Stomach (tissue), 9 donors: ENCODE measurements around the gene RBM23. TPM values are rescaled to one million over a fixed set of nuclear protein-coding genes. Genes with fewer than 3 reads are reported as not detected.

Experiments
- DNase-seq, 2 donors: peaks; one replicate each; pipeline versions ENCODE4 v3.0.0 to v3.0.0-alpha.2; 2013 to 2019
- H3K27ac ChIP-seq, 5 donors: fragments of 200-600 bp in 4 of 5; sonication (generic) in 4 of 5; one replicate each; pipeline ENCODE4 v1.5.1; 2013 to 2019; ENCODE audit warnings: mild to moderate bottlenecking in 1 of 5, moderate library complexity in 1 of 5
- H3K27me3 ChIP-seq, 3 donors: fragments of 200-600 bp; sonication (generic); one replicate each; pipeline ENCODE4 v1.5.1; 2017 to 2019; ENCODE audit warnings: mixed run types in 1 of 3
- H3K36me3 ChIP-seq, 4 donors: fragments of 200-600 bp; sonication (generic); 1 replicate in 3 of 4; 2 replicates in 1 of 4; pipeline ENCODE4 v1.5.1; 2016 to 2019
- H3K4me1 ChIP-seq, 4 donors: fragments of 200-600 bp; sonication (generic); one replicate each; pipeline ENCODE4 v1.5.1; 2016 to 2019
- H3K4me3 ChIP-seq, 4 donors: fragments of 200-600 bp; sonication (generic) in 3 of 4; one replicate each; pipeline ENCODE4 v1.5.1; 2016 to 2019; ENCODE audit warnings: mild to moderate bottlenecking in 1 of 4
- H3K9me3 ChIP-seq, 4 donors: fragments of 200-600 bp; sonication (generic); one replicate each; pipeline ENCODE4 v1.5.1; 2016 to 2019
- CTCF ChIP-seq, 7 experiments: fragments of 450-650 bp in 4 of 7; fragments of 200-600 bp in 3 of 7; sonication (generic) in 3 of 7; IDR thresholded peaks; one replicate each; pipeline ENCODE4 v1.5.1; 2016 to 2019; ENCODE audit warnings: antibody characterized with exemption in 7 of 7, control low read depth in 2 of 7, mild to moderate bottlenecking in 1 of 7
- EP300 ChIP-seq: sonication (generic); formaldehyde crosslinking; IDR thresholded peaks from one replicate; pipeline ENCODE4 v1.6.1; 2017; ENCODE audit warnings: antibody characterized with exemption
- POLR2A ChIP-seq, 4 donors: fragments of 450-650 bp; IDR thresholded peaks; one replicate each; pipeline ENCODE4 v1.6.1; 2016; ENCODE audit warnings: antibody characterized with exemption in 4 of 4, control low read depth in 2 of 4, mild to moderate bottlenecking in 1 of 4, moderate library complexity in 1 of 4
- POLR2AphosphoS5 ChIP-seq, 3 donors: sonication (generic); formaldehyde crosslinking; IDR thresholded peaks; one replicate each; pipeline ENCODE4 v1.6.1; 2016; ENCODE audit warnings: antibody characterized with exemption in 3 of 3
- WGBS, 5 donors: extraction: QIAGEN DNeasy Blood & Tissue Kit in 3 of 5; methylation state at CpG; one replicate each; pipeline versions ENCODE4 v1.1.5 to v1.1.7; 2013 to 2018; 5-methylcytosine and 5-hydroxymethylcytosine counted together
- intact Hi-C: fragments of 100-400 bp; cut with DNase I; formaldehyde crosslinking; loops from one replicate; pipeline ENCODE4 v1.15.1; 2023; ENCODE audit warnings: low total_unique reads
- polyA plus RNA-seq, 3 donors: library from polyadenylated mRNA; stranded (reverse); fragments of 200-250 nt; gene quantifications; one replicate each; pipeline ENCODE4 v1.2.3, GENCODE V29; 2013
- total RNA-seq, 5 donors: library from RNA; depleted of rRNA; stranded (reverse); fragments of >200 nt; gene quantifications; one replicate each; pipeline versions ENCODE4 v1.1.0 to v1.2.3, GENCODE V29; 2014 to 2016
- donor health status: healthy with polysubstance abuse.
- donor health status: Bipolar disorder and iron deficiency.
- donor health status: healthy.

The RBM23 gene
- total and polyA plus RNA-seq, 8 donors: 12.1 to 126 (median 50.1) TPM

DNA sequence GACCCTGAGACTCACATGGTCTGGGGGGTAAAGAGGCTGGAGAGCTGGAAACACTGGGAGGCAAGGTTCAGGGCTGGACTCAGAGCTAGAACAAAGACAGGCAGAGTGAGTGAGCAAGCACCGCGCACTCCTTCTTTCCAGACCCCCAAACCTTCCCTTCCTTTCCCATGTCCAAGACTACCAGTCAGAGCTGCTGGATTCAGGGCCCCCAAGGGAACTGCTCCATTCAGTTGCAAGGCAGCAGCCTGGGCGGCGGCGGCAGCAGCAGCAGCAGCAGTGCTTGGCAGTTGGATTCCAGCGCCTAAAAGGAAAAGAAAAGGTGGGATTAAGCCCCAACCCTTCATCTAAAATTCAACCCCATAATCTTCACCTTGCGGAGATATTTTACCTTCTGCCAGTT is 17.1 kb downstream of the RBM23 start:
- H3K36me3 ChIP-seq: peaks cover 60 to 79% (median 74%) of the 10 kb centered on the region in 4 donors
- H3K4me1 ChIP-seq: peaks cover 9 to 35% (median 18%) of the 10 kb centered on the region in 4 donors
- H3K27me3 ChIP-seq: no peaks in the 10 kb centered on the region
- TF ChIP-seq POLR2A (IDR thresholded peaks at IDR 0.05): no peak
- no peak for TF ChIP-seq EP300
- no peak for TF ChIP-seq CTCF (IDR thresholded peaks at IDR 0.05)
- TF ChIP-seq POLR2AphosphoS5 (IDR thresholded peaks at IDR 0.05): no peak
- intact Hi-C loops: no loop called here
- no peak overlapping the region for H3K4me3 ChIP-seq
- DNase-seq: no peak
- H3K9me3 ChIP-seq: no peaks in the 10 kb centered on the region
- WGBS, 5 donors: 93 to 99% (median 97%) methylated on average over 7 of the region's 7 CpGs
- no peak overlapping the region for H3K27ac ChIP-seq

- Histone ChIP-seq H3K27me3 (no peaks in the 10 kb centered on the region), H3K36me3 (peaks cover 45 to 64% (median 59%) of the 10 kb centered on the region in 4 donors), H3K4me1 (peaks cover 9 to 35% (median 23%) of the 10 kb centered on the region in 4 donors), H3K4me3 (no peak overlapping the region), H3K27ac (peak overlapping the region in 4 of 5 donors; percentile 17 to 51 (median 36)), H3K9me3 (no peaks in the 10 kb centered on the region)
- TF ChIP-seq POLR2A (IDR thresholded peaks at IDR 0.05) (no peak), EP300 (no peak), CTCF (IDR thresholded peaks at IDR 0.05) (peak in 5 of 7 experiments; percentile 24 to 40 (median 29)), POLR2AphosphoS5 (IDR thresholded peaks at IDR 0.05) (no peak)
- intact Hi-C loops: no loop called here
- DNase-seq: peak in 1 of 2 donors; percentile 85
- 32 to 42% (median 34%) methylated on average over 3 of the region's 3 CpGs for WGBS, 5 donors
These were observed 18.7 kb downstream of the RBM23 start for GRCh38 chr14:22900081-22900799.

- H3K4me3 ChIP-seq: no peak overlapping the region
- H3K27ac ChIP-seq: peak overlapping the region in 4 of 5 donors; percentile 11 to 51 (median 42)
- intact Hi-C loops: no loop called here
These were observed 20.5 kb downstream of the RBM23 start for GRCh38 chr14:22898302-22899090.

More at GRCh38 chr14:22898302-22899090, 20.5 kb downstream of the RBM23 start:
- H3K36me3 ChIP-seq: peaks cover 28 to 46% (median 41%) of the 10 kb centered on the region in 4 donors
- no peak for DNase-seq
- TF ChIP-seq POLR2A (IDR thresholded peaks at IDR 0.05): no peak
- TF ChIP-seq EP300: no peak
- TF ChIP-seq CTCF (IDR thresholded peaks at IDR 0.05): no peak
- no peak for TF ChIP-seq POLR2AphosphoS5 (IDR thresholded peaks at IDR 0.05)
- peaks cover 2 to 28% (median 18%) of the 10 kb centered on the region in 4 donors for H3K4me1 ChIP-seq
- H3K27me3 ChIP-seq: no peaks in the 10 kb centered on the region
- H3K9me3 ChIP-seq: no peaks in the 10 kb centered on the region
- 58 to 70% (median 64%) methylated on average over 8 of the region's 8 CpGs for WGBS, 5 donors
